T-helper 1 cell (primary cell): ENCODE measurements around the gene GRIN2C.

Experiments used
- DNase-seq, 5 donors: peaks; one replicate each; pipeline ENCODE4 v3.0.0-alpha.2; 2012 to 2020

The GRIN2C gene

GRCh38 chr17:74796211-74796610 is 63.5 kb downstream of the GRIN2C start:
- no peak for DNase-seq

GRCh38 chr17:74795327-74796020 is 64.2 kb downstream of the GRIN2C start:
- no peak for DNase-seq

- no peak for DNase-seq
Observed at GRCh38 chr17:74792586-74793105, 67.0 kb downstream of the GRIN2C start.
